ENCODE results near the gene MED13L.

MED13L gene

DNA sequence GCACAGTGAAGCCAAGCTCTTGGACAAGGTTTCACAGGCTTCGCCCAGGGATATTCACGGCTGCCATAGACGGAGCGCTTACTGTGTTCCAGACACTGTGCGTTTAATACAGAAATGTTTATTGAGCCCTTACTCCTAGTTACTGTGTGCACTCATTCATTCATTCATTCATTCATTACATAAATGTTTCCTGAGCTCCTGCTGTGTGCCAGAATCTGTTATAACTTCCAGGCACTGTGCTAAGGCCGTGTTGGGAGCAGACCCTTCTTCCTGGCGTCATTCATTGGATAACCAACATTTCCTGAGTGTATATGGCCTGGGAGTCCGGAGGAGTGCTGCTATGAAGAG lies 760 bp upstream of the MED13L start:
- DNase-seq (ENCODE audit: low read depth in 2 of 2), result no peak

DNA sequence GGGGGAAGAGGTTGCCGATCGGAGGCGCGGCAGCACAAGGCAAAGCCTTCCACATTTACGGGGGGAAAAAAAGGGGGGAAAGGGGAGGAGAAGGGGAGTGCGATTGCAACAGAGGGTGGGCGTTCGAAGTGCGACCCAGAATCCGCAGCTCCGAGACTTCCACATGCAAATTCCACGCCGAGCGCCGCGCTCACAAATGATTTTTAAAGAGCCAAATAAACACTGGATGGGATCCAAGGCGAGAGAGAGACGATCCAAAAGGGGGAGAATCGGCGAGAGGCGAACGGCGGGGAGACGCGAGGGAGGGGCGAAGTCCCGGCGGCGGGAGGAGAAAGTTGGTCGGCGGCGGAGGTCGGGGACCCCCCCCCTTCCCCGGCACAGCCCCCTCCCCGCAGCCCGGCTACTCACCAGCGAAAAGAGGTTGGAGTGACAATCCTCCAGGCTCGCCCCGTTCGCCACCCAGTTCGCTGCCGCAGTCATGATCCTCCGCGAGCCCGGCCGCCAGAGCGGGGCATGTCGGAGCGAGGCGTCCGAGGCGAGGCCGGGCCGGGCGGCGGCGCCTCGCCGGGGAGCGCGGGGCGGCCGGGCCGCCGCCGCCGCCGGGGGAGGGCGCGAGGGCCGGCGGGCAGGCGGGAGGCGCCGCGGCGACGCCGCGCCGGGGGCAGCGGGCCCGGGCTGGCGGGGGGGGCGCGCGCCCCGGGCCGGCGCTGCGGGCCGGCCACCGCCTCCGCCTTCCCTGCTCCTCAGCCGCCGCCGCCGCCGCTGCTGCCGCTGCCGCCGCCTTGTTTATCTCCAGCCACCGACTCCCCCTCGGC lies 634 bp downstream of the MED13L start:
- peak in 1 of 2 donors; percentile 45 for DNase-seq (ENCODE audit: low read depth in 2 of 2)

DNA sequence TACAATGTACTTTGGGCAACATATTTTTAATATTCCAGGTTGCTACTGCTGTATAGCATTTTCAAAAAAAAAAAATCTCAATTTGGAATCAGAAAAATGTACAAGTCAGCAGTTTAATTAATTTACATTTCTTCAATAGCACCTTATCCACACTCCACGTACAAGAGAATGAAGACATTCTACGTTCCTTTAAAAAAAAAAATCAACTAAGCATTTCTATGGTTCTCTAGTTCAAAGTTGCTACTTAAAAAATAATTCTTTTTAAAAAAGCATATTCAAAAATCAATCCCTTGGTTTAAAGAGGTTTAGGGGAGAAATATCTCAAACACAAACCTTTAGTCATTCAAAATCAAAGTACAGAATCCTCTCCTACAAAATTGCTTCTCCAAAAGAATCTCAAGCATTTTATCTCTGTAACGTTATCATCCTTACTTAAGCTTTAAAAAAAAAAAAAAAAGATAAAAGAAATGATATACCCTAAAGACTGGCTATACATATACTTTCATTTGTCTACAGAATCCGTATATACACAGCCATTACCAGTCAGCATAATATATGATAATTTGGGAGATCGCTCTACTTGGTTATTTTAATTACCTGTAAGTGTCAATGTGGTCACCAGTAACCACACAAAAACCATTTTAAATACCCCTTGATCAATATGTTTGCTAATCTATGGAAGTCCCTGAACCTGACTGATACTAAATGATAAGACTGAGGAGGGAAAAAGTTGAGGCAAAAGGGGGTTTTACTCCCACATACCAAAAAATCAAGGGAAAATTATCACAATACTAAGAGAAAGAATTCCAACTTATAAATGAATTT lies 2.7 kb downstream of the MED13L start:
- no peak for DNase-seq (ENCODE audit: low read depth in 2 of 2)

DNA sequence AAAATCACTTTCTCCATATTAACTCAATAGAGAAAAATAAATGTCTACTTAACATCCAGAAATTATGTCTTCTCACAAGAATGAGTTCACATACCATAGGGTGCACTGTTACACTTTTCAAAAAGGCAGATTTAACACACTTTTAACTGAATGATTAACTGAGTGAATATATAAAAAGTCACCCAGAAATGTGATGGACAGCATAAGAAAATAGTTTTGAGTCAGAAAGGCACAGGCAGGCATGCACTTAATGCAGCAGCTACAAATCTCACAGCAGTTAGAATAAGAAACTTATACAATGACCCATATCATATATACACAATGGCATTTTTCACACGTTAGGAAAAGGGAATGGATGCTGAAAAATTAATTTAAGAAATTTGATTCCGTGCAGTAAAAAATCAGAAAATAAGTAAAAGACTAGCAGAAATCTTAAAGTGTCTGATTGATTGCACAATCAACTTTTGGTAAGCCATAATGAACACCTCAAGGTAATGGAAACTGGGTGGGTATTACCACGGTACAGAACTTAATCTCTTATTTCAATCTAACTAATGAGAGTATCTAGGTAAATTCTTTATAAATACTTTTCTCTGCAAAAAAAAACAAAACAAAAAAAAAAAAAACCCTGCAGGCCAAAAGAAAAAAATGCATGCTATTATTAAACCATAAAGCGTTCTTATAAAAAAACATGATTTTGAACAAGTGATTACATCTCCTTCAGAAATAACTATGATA lies 3.5 kb downstream of the MED13L start:
- DNase-seq (ENCODE audit: low read depth in 2 of 2), result no peak

DNA sequence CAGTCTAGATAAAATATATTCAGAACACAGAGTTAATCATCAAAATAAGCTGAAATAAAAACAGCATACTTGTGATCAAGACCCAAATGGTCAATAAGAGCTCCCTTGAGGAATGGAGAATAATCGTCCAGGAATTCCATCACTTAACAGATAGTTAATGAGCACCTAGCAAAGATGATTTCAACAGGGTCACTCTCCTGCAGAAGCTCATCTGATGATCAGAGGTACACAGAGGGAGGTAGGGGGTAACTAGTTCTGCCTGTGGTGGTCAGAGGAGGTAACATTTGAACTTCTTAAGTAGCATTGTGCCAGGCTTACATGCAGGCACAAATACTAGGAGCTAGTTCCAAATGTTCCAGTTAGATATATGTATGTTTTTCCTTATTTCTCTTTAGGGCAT lies 9.5 kb downstream of the MED13L start:
- no peak for DNase-seq (ENCODE audit: low read depth in 2 of 2)

DNA sequence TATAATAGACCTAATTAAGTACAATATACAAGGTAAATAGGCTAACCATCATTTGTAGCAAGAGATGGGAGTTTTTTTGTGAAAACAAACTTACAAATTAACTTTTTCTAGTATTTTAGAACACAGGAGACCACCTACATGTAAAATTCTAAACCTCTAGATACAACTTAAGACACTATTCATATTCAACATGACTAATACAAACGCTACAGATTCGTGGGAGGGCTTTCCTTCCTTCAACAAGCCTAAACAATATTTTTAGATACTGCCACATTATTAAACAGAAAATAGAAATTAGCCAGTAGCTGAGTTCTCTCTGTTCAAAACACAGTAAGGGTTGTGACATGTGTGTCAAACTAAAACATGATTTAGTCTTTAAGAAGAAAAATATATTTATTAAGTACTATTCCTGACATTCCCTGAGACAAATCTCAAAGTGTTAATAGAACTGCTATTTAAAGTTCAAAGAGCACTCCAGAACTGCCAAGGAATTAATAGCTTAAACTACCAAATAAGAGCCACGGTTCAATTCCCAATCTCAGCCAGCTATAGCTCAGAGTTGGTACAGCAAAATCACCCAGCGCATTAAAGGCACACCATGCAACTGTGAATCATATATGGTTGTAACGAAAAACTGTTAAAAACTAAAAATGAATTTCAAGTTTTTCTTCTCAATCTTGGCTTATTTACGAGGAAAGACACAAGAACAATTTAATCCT lies 10.7 kb downstream of the MED13L start:
- DNase-seq (ENCODE audit: low read depth in 2 of 2), result no peak

DNA sequence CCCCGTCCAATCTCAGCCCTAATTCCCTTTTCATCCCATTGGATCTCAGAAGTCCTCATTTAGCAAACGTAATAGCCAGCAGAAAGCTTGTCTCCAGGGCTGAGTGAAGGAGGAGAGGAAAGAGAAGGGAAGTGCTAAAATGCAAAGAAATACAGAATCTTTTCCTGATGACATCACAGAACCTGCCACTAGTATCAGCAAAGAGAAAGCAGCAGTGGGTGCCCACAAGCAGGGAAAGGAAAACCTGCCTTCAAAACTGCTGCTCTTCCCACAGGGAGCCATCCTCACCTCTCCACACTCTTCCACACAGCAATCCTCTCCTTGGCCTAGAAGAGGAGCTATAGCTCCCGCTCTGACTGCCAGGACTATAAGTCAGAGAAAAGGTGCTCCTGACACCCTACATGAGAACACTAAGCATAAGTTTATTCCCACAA lies 11.3 kb downstream of the MED13L start:
- DNase-seq (ENCODE audit: low read depth in 2 of 2), result no peak

DNA sequence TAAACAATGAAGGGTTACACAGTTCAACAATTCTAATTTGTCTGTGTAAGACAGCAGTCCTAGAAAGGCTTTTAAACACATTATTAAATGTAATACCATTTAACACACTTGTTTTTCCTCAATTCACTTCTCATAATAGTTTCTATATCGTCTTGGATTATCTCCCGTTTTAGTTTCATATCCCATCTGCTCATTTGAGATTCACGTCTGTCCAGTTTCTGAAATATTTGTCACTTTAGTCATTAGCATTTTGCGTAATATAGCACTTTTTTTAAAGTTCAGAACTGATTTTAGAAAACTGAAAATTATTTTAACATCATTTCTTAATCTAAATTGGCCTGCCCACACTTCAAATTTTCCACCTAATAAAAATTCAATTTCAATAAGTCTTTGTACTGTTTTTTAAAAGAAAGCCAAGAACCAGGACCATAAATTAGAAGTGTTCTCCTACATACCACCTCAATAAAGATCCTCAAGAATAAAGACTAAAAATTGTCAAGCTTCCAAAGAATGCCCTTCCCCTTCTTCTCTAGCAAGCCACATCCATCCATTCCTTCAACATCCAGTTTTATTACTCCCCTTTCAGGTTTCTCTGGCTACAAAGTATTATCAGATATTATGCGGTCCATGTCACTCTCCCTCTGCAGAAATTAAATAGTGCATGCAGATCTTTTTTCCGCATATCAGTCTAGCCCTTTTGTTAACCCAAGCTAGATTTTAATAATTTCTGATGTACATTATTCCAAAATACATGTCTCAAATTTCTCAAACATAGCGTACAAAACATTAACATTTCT lies 11.9 kb downstream of the MED13L start:
- no peak for DNase-seq (ENCODE audit: low read depth in 2 of 2)

DNA sequence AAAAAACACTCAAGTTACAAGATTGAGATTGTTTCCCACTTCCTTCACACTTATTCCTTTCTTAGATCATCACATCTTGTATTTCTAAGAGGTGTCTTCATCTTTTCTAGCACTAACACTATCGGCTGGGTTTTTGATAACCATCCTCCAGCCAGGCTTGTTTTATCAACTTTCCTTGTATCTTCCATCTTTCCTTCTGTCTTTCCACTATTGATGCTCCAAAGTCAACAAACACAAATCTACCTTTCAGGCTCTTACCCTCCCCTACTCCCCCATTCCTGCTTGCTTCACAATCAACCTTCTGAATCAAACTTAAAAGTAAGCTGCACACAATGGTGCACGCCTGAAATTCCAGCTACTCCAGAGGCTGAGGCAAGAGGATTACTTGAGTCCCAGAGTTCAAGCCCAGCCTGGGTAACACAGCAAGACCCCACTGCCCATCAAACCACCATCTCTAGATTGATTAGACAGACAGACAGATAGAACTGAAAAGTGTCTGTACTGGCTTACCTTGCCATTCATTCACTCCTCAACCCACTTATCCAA lies 12.9 kb downstream of the MED13L start:
- no peak for DNase-seq (ENCODE audit: low read depth in 2 of 2)

DNA sequence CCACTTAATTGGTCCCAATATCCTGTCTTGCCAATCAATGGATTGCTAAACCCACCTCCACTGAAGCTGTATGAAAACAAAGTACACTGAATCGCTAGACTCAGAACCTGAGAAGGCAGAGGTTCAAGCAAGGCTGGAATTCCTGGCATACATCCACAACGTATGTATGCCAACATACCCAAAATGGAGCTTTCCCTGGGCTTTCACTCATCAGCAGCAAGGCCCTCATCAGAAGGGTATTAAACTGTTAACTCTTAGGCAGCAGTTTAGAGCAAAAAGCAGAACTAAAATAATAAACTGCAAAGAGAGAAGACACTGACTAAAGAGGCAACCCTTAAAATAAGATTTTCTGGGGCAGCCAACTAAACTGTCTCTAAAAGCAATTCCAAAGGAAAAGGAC lies 13.6 kb downstream of the MED13L start:
- DNase-seq (ENCODE audit: low read depth in 2 of 2), result no peak

DNA sequence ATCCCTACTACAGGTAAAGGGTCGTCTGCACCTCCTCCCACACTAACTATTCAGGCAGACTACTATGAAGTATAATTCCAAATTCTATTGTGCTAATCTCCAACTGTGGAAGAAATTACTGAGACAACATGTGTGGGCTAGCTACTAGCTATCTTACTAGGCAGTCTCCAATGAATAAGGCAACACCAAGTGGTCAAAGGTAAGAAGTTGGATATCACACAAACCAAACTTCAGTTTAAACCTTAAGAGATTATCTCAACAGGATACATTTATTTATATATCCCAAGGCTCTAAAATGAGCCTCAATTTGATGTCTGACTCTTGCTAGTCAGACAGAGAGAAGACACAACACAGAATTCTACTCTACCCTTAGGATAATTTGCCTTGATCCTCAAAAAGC lies 14.1 kb downstream of the MED13L start:
- no peak for DNase-seq (ENCODE audit: low read depth in 2 of 2)

DNA sequence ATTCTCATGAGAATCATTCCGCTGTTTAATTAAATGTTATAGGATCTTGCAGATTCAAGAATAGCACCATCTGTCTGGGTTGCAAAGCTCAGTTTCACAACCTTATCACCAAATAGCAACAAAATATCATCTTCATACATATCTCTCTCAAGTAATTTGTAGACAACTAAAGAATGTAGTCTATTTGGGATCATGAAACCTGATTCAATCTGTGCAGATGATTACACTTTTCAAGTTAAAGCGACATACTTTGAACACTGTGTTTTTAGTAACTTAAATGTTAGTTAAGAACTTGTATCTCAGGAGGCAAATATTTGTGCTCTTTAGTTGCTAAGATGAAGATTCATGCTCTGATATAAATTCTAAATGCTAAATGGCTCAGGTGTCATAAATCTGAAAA lies 14.8 kb downstream of the MED13L start:
- no peak for DNase-seq (ENCODE audit: low read depth in 2 of 2)

DNA sequence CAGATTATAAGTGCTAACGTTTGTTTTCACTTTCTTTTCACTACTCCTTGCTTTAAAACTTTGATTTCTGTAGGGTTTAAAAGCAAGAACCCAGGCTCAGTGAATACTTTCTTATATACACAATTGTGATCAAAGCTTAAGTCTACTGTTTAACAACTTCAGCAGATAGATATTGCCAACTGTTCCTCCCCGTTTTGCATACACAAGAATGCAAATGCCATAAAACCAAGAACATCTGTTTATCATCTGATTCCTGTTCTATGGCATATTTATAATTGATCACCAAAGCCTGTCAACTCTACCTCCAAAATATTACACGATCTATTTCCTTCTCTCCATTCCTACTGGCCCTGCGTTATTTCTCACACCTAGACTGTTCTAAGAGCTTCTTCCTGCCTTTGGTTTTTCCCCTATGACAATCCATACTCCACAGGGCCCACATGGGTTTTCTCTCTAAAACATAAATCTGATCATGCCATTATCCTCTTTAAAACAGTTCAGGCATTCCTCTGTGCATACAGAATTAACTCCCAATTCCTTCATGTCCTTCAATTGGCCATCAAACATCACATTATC lies 15.9 kb downstream of the MED13L start:
- no peak for DNase-seq (ENCODE audit: low read depth in 2 of 2)

DNA sequence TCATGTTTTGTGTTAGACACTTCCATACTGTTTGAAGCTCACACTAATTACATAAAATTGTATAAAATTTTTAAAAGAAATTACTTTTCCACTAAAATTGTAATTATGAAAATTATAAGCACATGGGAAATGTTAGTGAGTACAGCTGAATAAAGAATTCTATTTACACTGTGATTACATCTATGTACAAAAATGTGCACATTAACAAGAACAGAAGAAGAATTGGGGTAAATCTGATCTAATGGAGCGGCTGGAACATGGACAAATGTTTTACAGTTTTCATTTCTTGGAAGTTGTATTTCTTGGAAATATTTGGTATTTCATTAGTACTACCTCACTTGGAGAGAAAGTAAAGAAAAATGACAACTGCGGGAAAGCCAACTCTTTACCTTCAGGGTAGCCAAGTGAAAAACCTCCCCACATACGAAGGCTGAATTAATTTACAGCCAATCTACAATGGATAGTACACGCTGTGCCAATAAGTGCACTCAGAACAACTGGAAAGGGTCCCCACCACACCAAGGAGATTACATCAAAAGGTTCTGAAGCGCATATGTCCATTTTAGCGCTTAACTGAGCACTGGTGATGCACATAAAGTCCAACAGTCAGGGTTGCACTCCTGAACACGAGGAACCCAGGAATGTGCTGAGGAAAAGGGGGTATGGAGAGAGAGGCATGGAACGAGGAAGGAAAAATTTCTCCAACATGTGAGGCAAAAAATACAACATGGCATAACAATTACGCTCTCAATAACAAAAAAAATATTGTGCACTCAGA lies 17.5 kb downstream of the MED13L start:
- no peak for DNase-seq (ENCODE audit: low read depth in 2 of 2)

DNA sequence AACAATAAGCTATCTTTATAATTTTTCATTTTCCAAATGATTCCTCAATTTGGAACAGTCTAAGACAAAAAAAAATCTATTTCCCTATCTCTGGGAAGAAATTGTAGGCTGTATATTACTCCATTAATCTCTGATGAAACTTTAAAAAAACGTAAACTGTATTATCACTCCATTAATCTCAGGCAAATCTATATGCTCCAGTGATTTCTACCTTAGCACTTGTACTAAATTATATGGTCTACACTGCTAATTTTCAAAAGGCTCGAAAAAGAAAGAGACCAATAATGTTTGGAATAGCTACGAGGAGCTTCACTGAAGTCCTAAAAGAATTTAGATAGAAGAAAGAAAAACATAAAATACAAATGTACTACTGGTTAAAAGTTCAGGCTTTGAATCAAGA lies 19.7 kb downstream of the MED13L start:
- DNase-seq (ENCODE audit: low read depth in 2 of 2), result no peak

DNA sequence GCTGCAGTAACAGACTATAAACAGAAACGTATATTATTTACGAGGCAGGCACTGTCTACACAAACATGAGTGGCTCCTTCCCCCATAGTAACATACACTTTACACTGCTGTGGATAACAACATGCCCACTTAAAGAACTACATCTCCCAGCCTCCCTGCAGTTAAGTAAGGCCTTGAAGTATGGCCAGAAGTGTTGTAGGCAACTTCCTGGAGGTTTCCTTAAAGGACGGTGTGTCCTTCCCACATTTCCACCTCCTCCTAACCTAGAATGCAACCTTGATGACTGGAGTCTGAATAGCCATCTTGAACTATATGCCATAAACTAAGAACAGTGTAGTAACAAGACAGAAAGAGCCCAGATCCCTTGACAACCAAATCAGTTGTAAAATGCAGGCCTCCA lies 20.3 kb downstream of the MED13L start:
- no peak for DNase-seq (ENCODE audit: low read depth in 2 of 2)

DNA sequence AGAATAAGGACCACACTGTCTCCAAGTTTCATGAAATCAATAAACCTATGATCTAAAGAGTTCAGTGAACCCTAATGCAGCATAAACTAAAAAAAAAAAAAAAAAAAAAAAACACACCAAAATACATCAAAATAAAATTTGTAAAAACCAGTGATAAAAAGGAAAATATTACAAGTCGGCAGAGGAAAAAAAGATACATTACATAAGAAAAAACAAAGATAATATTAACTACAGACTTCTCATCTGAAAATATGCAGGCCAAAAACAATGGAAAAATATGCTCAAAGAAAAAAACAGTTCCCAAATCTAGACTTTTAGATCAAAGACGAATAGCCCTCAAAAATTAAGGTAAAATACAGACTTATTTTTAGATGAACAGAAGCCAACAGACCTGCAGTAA lies 27.6 kb downstream of the MED13L start:
- DNase-seq (ENCODE audit: low read depth in 2 of 2), result no peak

DNA sequence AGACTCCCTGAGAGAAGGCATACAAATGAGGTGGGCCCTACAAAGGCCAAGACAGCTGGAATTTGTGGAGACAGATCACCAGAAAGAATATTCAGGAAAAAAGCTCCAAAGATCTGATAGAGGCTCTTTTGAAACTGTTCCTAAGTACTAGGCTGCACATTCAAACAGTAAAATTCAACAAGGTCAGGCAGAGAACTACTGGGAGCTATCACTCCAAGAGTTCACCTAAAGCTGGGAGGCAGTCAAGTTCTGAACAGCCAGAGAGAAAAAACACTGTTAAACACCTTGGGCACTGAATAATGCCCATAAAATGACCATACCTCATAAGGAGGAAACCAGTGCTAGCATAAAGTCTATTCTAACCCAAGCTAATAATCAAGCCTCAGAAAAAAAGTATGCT lies 28.6 kb downstream of the MED13L start:
- DNase-seq (ENCODE audit: low read depth in 2 of 2), result no peak

DNA sequence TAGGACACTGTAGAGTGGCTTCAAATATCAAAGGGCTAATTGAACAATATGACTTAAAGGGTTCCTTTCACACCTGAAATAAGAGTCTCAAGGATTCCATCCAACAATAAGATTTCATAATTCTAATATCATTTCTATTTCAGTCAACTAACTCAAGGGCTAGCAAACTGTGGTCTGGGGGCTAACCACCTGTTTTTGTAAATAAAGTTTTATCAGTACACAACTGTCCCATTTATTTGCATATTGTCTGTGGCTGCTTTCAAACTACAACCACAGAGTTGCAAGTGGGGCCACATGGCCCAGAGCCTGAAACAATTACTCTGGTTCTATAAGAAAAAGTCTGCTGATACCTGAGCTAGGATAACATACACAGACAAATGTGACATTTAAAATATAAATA lies 29.1 kb downstream of the MED13L start:
- no peak for DNase-seq (ENCODE audit: low read depth in 2 of 2)

DNA sequence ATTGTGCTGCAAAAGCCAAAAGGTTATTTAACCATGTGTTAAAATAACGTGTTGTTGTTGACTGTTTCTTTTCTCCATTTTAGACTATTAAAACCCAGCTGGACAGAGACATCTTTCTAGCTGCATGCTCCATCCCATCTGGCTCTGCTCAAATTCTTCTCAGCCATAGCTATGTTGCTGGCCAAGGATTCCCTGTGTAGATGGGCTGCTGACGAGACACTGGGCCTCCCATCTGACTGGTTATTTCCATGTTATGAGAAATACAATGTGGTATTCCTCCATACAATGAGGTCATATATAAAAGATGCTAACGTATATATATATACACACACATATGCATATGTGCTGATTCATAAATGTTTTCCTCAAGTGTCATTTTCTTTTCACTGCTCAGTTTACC lies 30.1 kb downstream of the MED13L start:
- no peak for DNase-seq (ENCODE audit: low read depth in 2 of 2)

All from stimulated activated CD8-positive, alpha-beta memory T cell treated with anti-CD3 and anti-CD28 coated beads, Interleukin-7, amount 100 ng/mL, for 1 hour (primary cell).